ENCODE results near the gene P2RX2.

The P2RX2 gene

GRCh38 chr12:132620113-132620898 lies 1.7 kb downstream of the P2RX2 start:
- DNase-seq (ENCODE audit: low read depth): no peak

DNA sequence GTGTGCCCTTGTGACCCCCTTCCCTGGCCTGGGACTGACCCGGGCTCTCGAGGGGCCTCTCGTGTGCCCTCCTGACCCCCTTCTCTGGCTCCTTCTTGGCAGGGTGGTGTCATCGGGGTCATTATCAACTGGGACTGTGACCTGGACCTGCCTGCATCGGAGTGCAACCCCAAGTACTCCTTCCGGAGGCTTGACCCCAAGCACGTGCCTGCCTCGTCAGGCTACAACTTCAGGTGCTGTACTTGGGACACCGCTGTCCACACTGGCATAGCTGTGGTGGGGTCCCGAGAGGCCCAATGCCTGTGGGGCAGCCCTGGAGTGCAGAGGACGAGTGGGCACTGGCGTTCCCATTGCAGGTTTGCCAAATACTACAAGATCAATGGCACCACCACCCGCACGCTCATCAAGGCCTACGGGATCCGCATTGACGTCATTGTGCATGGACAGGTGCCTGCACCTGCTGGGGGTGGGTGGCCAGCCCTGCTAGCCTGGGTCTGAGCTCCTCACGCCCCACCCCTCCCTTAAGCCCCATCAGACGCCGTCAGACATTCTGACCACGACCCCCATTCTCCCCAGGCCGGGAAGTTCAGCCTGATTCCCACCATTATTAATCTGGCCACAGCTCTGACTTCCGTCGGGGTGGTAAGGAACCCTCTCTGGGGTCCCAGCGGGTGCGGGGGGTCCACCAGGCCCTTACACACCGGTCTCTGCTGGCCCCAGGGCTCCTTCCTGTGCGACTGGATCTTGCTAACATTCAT lies 2.5 kb downstream of the P2RX2 start:
- no peak for DNase-seq (ENCODE audit: low read depth)

DNA sequence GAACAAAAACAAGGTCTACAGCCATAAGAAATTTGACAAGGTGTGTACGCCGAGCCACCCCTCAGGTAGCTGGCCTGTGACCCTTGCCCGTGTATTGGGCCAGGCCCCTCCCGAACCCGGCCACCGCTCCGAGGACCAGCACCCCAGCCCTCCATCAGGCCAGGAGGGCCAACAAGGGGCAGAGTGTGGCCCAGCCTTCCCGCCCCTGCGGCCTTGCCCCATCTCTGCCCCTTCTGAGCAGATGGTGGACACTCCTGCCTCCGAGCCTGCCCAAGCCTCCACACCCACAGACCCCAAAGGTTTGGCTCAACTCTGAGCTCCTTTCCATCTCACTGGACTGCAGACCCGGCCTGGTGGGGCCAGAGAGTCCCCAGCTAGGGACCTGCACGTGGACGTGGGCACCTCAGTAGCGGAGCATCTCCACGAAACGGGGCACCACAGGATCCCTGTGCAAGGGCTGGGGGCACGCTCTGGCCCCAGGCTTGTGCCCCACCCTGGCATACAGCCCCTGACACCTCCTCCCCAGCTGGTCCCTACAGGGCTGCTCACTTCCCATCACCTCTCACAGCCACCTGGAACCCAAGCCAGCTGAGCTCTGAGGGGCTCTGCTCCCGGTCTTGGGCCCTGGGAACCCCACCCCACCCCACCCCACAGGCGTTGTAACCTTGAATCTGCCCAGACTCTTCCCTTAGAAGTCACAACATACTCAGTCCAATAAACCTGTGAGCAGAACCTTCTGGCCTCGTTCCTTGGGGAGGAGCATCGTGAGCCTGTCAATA lies 3.3 kb downstream of the P2RX2 start:
- DNase-seq (ENCODE audit: low read depth): no peak

- DNase-seq (ENCODE audit: low read depth): no peak
Measured at GRCh38 chr12:132622437-132623071, 4.0 kb downstream of the P2RX2 start.

DNA sequence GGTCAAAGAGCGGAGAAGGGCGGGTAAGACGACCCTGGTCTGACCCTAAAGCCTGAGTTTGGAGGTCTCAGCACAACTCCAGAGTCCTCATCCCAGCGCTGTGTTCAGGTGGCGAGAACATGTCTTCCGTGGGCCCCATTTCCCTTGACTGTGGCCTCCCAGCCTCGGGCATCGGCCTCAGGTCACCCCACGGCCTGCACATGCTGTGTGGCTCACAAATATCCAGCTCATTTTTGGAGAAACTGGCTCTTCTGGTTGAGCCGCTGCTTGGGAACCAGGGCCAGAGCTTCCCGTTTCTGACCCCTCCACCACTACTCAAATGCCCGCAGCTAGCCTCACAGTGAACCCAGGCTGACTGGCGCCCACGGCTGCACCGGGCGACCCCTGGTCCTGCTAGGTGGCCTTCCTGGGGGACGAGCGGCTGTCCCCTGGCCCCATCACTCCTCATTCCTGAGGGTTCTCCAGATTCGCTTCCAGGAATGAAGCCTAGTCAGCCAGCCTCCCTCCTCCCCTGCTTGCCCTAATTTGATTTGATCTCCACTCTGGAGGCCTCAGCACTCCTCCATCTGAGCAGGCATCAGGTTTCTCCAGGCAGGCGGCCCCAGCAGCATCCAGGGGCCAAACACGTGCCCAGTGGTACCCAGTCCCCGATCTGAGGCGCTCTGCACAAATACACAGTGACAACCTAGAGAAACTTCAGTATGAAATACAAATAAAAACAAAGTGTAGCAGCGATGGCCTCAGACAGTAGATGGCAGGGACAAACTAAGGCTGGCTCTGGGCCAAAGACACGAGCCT lies 4.7 kb downstream of the P2RX2 start:
- DNase-seq (ENCODE audit: low read depth): no peak

DNA sequence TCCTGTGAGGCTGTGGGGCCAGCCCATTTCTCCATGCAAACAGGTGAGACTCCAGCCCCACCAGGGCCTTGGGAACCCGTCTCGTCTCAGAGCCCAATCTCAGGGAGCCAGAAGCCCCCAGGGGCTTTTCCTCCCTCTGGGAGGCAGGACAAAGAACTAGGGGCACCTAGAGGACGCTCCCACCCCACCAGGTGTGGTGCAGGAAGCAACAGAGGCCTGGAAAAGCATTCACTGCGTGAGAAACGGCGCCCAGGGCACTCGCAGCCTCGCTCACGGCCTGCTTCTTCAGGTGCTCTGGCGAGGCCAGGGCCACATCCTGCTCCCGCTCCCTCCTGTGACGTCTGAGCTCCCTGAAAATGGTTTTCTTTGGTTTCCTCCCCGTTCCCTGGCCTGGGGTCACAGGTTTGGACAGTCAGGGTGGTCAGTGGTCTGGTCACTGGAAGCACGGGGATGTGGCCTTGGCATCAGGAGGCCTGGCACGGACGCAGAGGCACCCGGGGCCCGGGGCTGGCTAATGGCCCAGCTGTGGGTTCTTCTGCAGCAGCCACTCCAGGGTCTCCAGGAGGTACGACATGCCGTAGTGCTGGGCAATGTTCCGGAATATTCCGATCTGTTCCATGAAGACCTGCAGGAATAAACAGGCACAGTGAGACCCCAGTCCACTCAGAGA lies 5.7 kb downstream of the P2RX2 start:
- no peak for DNase-seq (ENCODE audit: low read depth)

DNA sequence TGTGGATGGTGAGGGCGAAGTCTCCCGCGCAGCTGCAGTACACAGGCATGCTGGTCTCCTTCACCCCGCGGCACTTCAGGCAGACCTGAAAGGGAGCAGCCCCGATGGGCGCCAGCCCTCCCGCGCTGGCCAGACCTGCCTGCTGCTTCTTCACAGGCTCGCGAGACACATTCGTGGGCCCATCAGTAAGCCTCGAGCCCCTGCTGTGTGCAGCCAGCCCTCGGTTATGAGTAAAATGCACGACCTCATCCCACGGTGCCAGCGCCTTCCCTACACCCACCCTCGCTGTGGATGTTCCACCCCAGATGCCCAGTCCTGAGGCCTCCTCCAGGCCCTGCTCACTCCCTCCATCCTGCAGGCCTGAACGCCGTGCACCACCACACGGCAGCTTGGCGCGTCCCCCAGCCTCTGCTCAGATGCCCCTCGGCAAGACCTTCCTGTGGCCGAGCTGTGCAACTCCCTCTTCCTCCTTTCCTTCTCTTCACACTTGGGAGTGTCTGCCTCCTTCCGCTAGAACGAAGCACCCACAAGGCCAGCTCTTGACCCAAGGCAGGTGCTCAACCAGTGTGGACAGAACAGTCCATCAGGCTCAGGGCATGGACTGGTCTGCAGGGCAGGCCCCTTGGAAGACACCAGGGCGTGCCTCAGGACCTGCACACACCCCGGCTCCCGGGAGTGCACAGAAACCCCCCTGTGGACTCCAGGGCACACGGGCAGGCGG lies 6.5 kb downstream of the P2RX2 start:
- DNase-seq (ENCODE audit: low read depth): no peak

DNA sequence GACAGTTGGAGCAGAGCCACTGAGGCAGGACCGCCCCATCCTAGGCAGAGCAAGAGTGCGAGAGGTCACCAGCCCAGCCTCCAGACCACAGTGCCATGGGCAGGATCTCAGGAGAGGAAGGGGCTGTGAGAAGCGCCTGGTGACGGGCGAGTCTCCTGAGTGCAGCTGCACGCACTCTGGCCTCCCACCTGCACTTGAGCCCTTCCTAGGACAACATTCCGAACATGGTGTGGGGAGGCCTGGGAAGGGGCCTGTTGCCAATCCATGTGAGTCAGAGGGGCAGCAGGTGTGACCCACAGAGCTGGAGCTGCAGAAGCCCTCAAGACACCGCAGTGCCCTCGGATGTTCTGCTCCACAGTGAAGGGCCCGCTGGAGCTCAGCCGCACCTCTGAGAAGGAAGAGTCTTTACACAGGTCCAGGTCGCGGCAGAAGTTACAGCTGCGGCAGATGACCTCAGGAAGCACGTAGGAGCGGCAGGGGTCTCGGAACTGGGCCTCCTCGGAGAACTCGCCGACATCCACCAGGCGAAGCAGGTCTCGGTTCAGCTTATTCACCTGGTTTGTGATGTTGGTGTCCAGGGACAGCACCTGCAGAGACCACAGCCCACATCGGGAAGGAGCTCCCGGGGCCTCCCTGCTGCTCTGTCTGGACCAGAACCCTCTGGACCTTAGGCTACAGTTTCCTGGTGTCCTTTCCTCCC lies 7.3 kb downstream of the P2RX2 start:
- no peak for DNase-seq (ENCODE audit: low read depth)

DNA sequence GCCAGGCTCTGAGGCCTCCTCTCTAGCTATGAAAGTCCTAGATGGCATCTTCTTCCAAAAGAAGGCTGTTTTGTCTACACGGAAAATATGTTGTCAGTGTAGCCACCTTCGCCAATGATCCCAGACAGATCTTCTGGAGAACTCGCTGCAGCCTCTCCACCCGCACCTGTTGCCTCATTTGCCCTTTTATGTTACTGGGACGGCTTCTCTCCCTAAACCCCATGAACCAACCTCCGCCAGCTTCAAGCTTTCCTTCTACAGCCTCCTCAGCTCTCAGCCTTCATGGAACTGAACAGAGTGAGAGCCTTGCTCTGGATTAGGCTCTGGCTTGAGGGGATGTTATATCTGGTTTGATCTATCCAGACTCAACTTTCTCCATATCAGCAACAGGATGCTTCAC lies 10.8 kb downstream of the P2RX2 start:
- DNase-seq (ENCODE audit: low read depth): no peak

- no peak for DNase-seq (ENCODE audit: low read depth)
Measured at GRCh38 chr12:132630672-132631071, 12.1 kb downstream of the P2RX2 start.

DNA sequence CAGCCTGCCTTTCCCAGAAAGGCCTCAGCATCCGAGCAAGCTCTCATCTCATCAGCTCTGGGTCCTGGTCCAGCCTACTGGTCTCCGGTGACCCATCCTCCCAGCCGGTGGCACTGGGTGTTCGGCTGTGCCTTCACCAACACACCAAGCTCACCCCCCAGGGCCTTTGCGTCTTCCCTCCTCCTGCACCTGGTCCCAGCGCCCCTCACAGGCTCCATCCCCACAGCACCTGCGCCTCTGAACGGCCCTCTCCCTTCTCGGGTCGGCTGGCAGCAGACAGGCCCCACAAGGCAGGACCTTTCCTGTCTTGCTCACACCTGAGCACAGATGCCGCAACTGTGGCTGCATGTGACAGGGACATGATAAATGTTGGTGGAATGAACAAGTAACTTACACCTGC lies 13.1 kb downstream of the P2RX2 start:
- DNase-seq (ENCODE audit: low read depth): no peak

DNA sequence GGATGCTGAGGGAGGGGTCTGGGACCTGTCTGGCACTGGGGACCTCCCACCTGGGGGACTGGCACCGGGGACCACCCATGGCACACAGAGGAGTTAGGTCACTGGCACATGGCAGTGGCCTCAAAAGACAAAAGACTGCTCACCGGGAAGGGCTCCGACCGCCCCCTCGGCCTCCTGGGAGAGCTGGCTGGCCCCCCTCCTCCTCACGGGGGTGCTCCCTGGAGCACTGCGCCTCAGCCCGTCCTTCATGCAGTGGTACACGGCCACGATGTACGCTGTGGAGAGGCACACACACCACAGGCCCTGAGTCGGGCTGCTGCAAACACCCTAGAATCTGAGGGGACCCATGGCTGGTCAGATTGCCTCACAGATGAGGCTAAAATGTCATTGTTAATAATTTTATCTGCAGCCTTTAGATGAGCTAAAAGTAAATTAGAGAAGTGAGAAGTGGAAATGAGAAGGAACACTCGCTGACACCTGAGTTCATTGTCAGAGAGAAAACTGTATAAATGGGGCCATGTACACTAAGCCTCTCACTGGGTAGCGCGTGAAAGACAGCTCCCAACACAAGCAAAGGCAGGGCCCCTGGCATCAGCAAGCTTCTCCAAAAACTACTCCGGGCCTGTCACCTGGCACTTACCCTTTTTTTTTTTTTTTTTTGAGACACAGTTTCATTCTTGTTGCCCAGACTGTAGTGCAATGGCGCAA lies 14.1 kb downstream of the P2RX2 start:
- DNase-seq (ENCODE audit: low read depth): no peak

DNA sequence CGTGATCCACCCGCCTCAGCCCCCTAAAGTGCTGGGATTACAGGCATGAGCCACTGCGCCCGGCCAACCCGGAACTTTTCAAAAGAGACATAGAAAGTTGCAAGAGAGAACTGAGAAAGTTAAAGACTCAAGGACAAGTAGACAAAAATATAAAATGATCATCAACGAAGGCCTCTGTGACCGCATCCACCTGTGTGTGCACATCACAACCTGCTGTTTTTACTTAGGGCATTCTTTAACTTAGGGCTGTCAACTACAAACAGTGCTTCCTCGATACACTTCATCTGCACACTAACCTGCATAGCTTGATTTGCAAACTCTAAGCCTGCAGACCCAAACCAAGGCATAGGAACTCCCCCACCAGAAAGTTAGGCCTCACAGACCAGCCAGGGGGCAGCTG lies 14.8 kb downstream of the P2RX2 start:
- DNase-seq (ENCODE audit: low read depth): no peak

GRCh38 chr12:132633901-132634300 lies 15.3 kb downstream of the P2RX2 start:
- no peak for DNase-seq (ENCODE audit: low read depth)

DNA sequence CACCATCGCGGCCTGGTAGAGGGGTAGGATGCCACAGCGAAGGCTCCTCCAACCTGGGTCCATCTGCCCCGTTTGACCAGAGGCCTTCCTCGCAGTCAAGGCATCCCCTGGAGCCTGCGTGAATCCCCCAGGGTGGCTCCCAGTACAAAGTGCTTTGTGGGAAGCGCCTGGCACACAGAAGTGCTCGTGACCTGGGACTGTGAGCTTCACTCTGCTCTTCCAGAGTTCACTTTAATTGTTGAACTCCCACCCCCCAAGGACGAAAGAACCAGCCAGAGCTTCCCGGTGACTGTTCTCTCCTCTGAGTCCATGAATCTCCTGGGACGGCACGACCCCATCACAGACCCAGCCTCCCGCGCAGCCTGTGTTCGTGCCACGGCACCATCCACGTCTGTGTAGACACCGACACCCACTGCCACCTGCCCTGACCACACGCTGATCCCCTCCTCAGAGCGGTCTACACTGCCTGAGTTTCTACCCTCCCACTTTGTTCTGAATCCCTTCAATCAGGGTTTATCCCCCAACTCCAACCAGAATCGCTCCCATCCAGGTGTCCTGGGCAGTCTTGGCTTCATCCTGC lies 15.9 kb downstream of the P2RX2 start:
- no peak for DNase-seq (ENCODE audit: low read depth)

DNA sequence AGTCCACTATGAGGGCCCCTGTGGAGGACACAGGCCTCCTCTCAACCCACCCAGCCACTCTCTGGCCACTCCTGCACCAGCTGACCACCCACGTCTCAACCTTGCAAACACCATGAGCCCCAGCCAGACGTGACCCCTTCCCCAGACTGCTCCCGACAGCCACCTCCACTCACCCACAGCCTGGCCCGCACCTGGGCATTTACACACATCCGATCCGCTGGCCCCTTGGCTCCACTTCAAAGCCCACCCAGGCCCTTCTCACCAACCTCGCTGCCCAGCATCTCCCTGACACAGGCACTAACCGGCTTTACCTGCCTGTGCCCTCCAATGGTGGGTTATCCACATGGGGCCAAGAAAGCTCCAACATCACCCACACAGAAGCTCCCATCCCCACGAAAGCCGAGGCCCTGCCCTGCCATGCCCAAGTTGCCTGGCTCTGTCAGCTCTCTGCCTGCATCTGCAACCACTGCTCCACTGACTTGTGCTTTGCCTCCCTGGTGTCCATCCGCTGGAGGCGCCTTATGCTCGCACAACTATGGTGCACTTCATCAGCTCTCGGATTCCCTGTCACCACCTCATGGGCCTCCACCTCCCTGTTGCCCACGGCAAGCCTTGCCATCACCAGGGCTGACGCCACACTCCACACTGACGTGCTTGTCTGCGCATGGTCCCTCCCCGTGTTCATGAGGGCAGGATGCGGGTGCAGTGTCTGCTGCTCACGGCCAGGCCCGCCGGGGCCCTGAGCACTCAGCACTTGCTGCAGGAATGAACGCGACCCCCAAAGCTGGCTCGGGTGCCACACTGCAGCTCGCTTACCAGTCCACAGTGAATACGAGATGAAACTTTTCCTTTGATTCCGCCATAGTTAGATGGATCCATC lies 16.7 kb downstream of the P2RX2 start:
- no peak for DNase-seq (ENCODE audit: low read depth)

GRCh38 chr12:132637811-132638210 lies 19.2 kb downstream of the P2RX2 start:
- no peak for DNase-seq (ENCODE audit: low read depth)
